Transverse colon (tissue), 4 donors: ENCODE data around the gene ZCWPW1. TPM values are rescaled to one million over a fixed set of nuclear protein-coding genes. Genes with fewer than 3 reads are reported as not detected.

Experiments used
- DNase-seq: peaks from one replicate; pipeline ENCODE4 v3.0.0-alpha.2; 2019
- H3K27ac ChIP-seq, 4 donors: fragments of 200-600 bp; sonication (generic); 2 replicates each; pipeline ENCODE4 v1.5.1; 2016 to 2018; ENCODE audit warnings: inconsistent platforms in 4 of 4
- H3K27me3 ChIP-seq: fragments of 200-600 bp; sonication (generic); 2 replicates; pipeline ENCODE4 v1.5.1; 2017; ENCODE audit warnings: inconsistent platforms
- H3K36me3 ChIP-seq, 4 donors: fragments of 200-600 bp; sonication (generic); 2 replicates each; pipeline ENCODE4 v1.5.1; 2017 to 2019; ENCODE audit warnings: inconsistent platforms in 4 of 4
- H3K4me1 ChIP-seq, 4 donors: fragments of 200-600 bp; sonication (generic); 2 replicates each; pipeline ENCODE4 v1.5.1; 2017 to 2020; ENCODE audit warnings: inconsistent platforms in 4 of 4
- H3K4me3 ChIP-seq, 4 donors: fragments of 200-600 bp; sonication (generic); 1 replicate in 1 of 4; 2 replicates in 3 of 4; pipeline versions ENCODE4 v1.5.1 to v1.6.1; 2017 to 2019; ENCODE audit warnings: inconsistent platforms in 4 of 4
- H3K9me3 ChIP-seq, 2 donors: fragments of 200-600 bp; sonication (generic); 2 replicates each; pipeline ENCODE4 v1.5.1; 2017 to 2019; ENCODE audit warnings: inconsistent platforms in 2 of 2
- CTCF ChIP-seq, 5 experiments: fragments of 200-600 bp in 3 of 5; fragments of 450-650 bp in 2 of 5; sonication (generic) in 3 of 5; IDR thresholded peaks; 1 replicate in 2 of 5; 2 replicates in 3 of 5; pipeline ENCODE4 v1.5.1; 2016 to 2017; ENCODE audit warnings: antibody characterized with exemption in 5 of 5, inconsistent platforms in 3 of 5, mild to moderate bottlenecking in 2 of 5, moderate library complexity in 1 of 5
- EP300 ChIP-seq: sonication (generic); formaldehyde crosslinking; IDR thresholded peaks from one replicate; pipeline ENCODE4 v1.6.1; 2017; ENCODE audit warnings: antibody characterized with exemption, low read depth
- POLR2A ChIP-seq: fragments of 450-650 bp; IDR thresholded peaks from one replicate; pipeline ENCODE4 v1.6.1; 2016; ENCODE audit warnings: antibody characterized with exemption, mild to moderate bottlenecking, moderate library complexity
- POLR2AphosphoS5 ChIP-seq, 3 donors: sonication (generic); formaldehyde crosslinking; IDR thresholded peaks; one replicate each; pipeline ENCODE4 v1.6.1; 2016; ENCODE audit warnings: antibody characterized with exemption in 3 of 3
- WGBS, 2 donors: methylation state at CpG; one replicate each; pipeline ENCODE4 v1.1.5; 2018; ENCODE audit warnings: low coverage in 1 of 2; 5-methylcytosine and 5-hydroxymethylcytosine counted together
- in situ Hi-C, 4 donors: fragments of 200-750 bp; cut with MboI; loops; one replicate each; pipeline versions ENCODE4 v1.15.0 to v1.15.1; 2017; ENCODE audit warnings: low sequenced_read_pairs in 3 of 4, low pct_ligation_motif_present in 1 of 4, low pct_unique_long_range_greater_than_20kb in 1 of 4
- intact Hi-C: fragments of 100-400 bp; cut with DNase I; formaldehyde crosslinking; loops from one replicate; pipeline ENCODE4 v1.15.1; 2023; ENCODE audit warnings: low total_unique reads
- total RNA-seq, 4 donors: library from RNA; depleted of rRNA; stranded (reverse); fragments of >200 nt; gene quantifications; one replicate each; pipeline ENCODE4 v1.1.0, GENCODE V29; 2016

The ZCWPW1 gene
- total RNA-seq, result 1 to 10 TPM in 1 of 4 donors, under 1 TPM in 2, not detected in 1; 0.68 to 2.4 (median 0.80) TPM

GRCh38 chr7:100428199-100428966 lies at the start of gene ZCWPW1:
Gene ZCWPW1, minus strand, starts transcription at chr7:100428703. Its CDS starts 8,054 bp downstream, at chr7:100420649.
- peak within 1 kb of the TSS; percentile 97 to 100 (median 100) for H3K27ac ChIP-seq
- no peaks in the 10 kb centered on the region for H3K9me3 ChIP-seq
- peaks cover 12 to 27% (median 23%) of the 10 kb centered on the region in 4 donors for H3K4me1 ChIP-seq
- H3K36me3 ChIP-seq, result peaks cover 0 to 4% (median 0%) of the 10 kb centered on the region in 4 donors
- peak; percentile 100 for TF ChIP-seq POLR2A
- TF ChIP-seq EP300, result no peak
- TF ChIP-seq CTCF (IDR thresholded peaks at IDR 0.05), result no peak
- TF ChIP-seq POLR2AphosphoS5 (IDR thresholded peaks at IDR 0.05), result peak; percentile 99 to 100 (median 100)
- peak within 1 kb of the TSS; percentile 72 to 97 (median 90) for H3K4me3 ChIP-seq
- in situ Hi-C loops (no loop called here), intact Hi-C loops (no loop called here)
- DNase-seq, result peak; percentile 96
- 0 to 1% methylated on average over 4 to 63 of the region's 66 CpGs for WGBS, 2 donors
- H3K27me3 ChIP-seq, result no peaks in the 10 kb centered on the region

- DNase-seq, result no peak
- Histone ChIP-seq H3K27ac (peak overlapping the region; percentile 97 to 98 (median 98)), H3K27me3 (no peaks in the 10 kb centered on the region), H3K4me1 (peaks cover 38 to 63% (median 43%) of the 10 kb centered on the region in 4 donors), H3K9me3 (no peaks in the 10 kb centered on the region), H3K36me3 (no peaks in the 10 kb centered on the region), H3K4me3 (peak overlapping the region; percentile 97 to 99 (median 98))
- TF ChIP-seq POLR2A (no peak), EP300 (no peak), CTCF (IDR thresholded peaks at IDR 0.05) (no peak), POLR2AphosphoS5 (IDR thresholded peaks at IDR 0.05) (no peak)
- intact Hi-C loops, result loop anchor here (10.0 kb wide), 1 partner anchor 227 kb away; the partner anchor contains the start of gene POP7
- in situ Hi-C loops, result loop anchor here in 1 of 4 donors (5.0 kb wide), 1 partner anchor 79 kb away; no protein-coding TSS in a partner anchor
- 0% methylated on average over 9 of the region's 16 CpGs; no CpG with 5 or more reads in 1 of the 2 donors for WGBS, 2 donors
Observed at GRCh38 chr7:100477871-100478267, 49.4 kb upstream of the ZCWPW1 start.

DNA sequence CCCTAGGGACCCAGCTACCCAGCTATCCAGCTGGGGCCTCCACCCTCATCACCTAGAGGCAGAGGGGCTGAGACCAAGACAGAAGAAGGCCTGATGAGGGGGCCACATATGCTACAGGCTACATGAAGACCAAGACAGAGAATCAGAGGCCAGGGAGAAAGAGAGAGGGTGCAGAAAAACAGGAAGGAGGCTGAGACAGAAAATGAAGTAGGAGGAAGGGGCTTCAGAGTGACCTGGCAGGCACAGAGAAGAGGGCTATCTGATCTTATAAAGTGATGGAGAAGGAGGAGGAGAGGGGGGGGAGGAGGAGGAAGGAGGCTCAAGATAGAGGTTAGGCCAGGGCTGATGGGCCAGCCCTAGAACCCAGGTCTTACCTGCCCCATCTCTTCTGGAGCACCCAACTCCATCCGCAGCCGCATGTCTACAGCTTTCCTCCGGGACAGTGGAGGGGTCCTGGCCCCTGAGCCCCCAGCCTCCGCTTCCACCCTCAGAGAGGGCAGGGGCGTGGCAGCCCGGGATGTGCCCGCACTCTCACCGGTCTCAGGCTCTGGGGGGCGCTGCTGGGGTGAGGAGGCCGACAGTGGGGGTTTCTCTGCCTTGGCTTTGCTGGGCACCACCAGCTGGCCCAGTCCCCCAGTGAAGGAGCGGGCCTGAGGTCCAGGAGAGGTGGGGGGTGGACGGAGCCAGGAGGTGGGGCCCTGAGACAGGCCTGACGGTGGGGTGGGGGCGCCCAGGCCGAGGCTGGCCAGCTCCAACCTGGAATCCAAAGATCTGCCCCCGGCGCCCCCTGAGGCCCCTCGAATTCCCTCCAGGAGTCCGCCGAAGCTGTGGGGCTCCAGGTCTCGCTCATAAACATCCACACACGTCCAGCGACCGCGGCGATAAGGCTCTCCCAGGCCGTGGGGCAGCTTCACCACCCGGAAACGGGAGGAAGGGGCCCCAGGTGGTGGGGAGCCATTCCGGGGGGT lies 48.7 kb upstream of the ZCWPW1 start:
- intact Hi-C loops, result loop anchor here (10.0 kb wide), 1 partner anchor 228 kb away; the partner anchor contains the start of gene POP7
- peak overlapping the region; percentile 97 to 99 (median 98) for H3K4me3 ChIP-seq
- no peaks in the 10 kb centered on the region for H3K36me3 ChIP-seq
- H3K27me3 ChIP-seq, result no peaks in the 10 kb centered on the region
- no peak for TF ChIP-seq EP300
- TF ChIP-seq POLR2A, result no peak
- TF ChIP-seq POLR2AphosphoS5 (IDR thresholded peaks at IDR 0.05), result no peak
- peak in 1 of 5 experiments; percentile 23 for TF ChIP-seq CTCF (IDR thresholded peaks at IDR 0.05)
- in situ Hi-C loops, result loop anchor here in 1 of 4 donors (5.0 kb wide), 1 partner anchor 80 kb away; no protein-coding TSS in a partner anchor
- no peaks in the 10 kb centered on the region for H3K9me3 ChIP-seq
- peak; percentile 64 for DNase-seq
- peaks cover 39 to 64% (median 46%) of the 10 kb centered on the region in 4 donors for H3K4me1 ChIP-seq
- 9% methylated on average over 10 of the region's 30 CpGs; no CpG with 5 or more reads in 1 of the 2 donors for WGBS, 2 donors
- peak overlapping the region; percentile 97 to 98 (median 98) for H3K27ac ChIP-seq
